Cerebellar nuclear complex (tissue), 1 donor: ENCODE data around the gene GALNT9.

Experiments used
- DNase-seq, 2 experiments: peaks; one replicate each; lab custom pipeline; 2025; lab: John Stamatoyannopoulos, UW

Gene GALNT9

DNA sequence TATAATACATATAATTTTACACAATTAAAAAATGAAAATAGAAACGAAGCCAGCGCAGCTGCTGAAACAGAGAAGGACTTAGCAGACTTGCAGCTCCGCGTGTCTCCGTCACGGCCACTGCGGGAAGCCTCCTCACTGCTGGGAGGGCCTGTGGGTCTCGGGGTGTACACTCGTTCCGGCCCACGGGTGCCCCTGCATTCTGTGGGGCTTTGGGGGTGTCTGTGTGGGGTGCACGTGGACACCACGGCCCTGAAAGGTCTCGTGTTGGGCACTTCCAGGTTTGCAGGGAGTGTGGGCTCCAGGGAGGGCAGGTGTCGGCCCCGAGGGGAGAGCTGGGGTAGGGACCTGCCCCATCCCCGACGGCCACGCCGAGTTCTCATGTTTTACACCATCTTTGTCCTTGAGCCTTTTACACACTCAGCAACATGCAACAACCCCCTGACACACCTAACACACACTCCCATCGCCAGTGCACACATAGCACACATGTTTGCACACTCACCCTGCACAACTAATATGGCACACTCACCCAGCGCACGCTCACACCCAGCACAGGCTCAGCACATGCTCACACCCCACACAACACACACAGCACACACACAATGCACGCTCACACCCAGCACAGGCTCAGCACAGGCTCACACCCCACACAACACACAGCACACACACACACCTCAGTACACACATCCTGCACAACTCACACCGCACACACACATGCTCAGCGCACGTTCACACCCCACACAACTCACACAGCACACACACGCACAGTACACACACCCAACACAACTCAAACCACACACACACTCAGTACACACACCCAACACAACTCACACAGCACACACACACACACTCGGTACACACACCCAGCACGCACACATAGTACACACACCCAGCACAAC, 148.5 kb downstream of the GALNT9 start:
- DNase-seq = no peak

GRCh38 chr12:132179431-132180362, 149.7 kb downstream of the GALNT9 start:
- no peak for DNase-seq

DNA sequence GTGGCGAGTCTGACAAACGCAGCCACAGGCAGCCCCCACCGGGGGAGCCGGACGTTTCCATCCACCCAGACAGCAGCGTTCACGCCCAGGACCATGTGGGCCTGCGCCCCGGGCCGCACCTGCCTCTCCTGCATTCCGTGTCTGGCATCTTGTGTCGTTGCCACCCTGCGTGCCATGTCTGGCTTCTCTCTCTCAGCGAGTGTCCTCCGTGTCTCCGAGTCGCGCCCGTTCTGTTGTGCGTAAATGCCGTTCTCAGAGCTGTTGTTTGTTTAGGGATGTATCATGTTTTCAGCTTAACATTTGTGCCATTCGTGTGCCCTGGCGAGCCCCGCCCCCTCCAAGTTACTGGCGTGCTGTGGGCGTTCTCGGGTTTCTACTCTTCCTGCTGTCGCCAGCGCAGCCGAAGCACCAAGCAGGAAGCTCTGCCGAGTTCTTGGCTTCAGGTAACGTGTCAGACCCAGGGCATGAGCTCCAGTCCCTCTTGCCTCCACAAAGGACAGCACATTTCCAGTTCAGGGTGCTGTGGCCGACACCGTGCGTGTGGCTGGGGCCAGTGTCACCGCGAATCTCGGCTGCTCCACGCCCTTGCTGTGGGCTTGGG, 150.5 kb downstream of the GALNT9 start:
- no peak for DNase-seq

GRCh38 chr12:132178316-132178715, 151.1 kb downstream of the GALNT9 start:
- no peak for DNase-seq

GRCh38 chr12:132176920-132177551, 152.4 kb downstream of the GALNT9 start:
- DNase-seq = no peak

DNA sequence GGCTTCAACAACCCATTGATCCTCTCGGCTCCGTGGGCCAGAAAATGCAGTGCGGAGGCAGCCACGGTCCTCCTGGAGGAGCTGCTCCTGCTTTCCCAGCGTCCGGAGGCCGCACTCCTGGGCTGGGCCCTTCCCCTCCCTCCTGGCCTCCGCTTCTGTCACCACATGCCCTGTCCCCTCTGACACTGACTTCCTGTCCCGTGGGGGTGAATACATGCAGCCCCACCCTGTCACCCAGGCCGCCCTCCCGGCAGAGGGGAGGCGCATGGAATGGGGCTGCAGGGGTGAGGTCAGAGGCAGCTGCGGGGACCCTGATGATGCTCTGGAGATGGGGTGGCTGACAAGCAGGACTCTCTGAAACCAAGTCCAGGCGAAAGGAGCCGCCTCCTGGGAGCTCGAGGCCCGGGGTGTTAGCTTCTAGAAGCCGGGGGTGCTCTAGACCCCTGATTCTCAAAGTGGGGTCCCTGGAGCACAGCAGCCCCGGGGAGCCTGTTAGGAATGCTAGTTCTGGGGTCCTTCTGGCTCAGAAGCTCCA, 152.9 kb downstream of the GALNT9 start:
- DNase-seq = no peak

- no peak for DNase-seq
Observed at GRCh38 chr12:132175496-132176384, 153.6 kb downstream of the GALNT9 start.

GRCh38 chr12:132174839-132175490, 154.4 kb downstream of the GALNT9 start:
- no peak for DNase-seq

DNA sequence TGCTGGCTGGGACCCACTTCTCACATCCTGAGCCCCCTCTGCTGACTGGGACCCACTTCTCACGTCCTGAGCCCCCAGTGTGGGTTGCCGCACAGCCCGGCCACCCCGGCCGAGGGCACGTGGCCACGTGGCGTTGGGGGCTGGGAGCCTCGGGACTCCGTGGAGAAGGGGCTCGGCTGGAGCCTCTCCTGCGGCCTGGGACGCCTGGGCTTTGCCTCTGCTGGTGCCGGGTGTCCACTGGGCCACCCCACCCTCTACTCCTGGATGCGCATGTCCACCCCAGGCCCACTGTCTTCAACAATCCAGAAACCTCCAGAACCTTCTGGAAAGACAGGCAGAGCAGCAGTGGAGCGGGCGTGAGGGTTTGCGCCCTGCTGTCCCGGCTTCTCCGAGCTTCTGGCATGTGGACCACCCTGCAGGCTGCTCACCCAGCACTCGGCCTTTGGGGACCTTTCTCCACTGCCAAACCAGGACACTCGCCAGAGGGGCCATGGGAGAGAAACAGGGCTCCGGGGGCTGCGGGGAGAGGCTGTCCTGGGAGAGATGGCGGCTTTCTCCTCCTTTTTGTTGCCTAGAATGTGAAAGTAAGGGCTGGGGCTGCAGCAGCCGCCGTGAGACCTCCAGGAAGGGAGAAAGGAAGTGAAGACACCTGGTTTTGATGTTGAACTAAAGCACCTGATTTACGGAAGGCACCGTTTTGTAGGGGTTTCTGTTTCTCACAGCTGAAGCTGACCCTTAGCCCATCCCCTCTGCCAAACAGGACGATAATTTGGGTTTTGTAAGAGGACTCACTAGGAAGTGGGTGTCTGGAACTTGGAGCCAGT, 155.2 kb downstream of the GALNT9 start:
- DNase-seq = no peak

- DNase-seq = no peak
Observed at GRCh38 chr12:132173135-132174014, 156.0 kb downstream of the GALNT9 start.

DNA sequence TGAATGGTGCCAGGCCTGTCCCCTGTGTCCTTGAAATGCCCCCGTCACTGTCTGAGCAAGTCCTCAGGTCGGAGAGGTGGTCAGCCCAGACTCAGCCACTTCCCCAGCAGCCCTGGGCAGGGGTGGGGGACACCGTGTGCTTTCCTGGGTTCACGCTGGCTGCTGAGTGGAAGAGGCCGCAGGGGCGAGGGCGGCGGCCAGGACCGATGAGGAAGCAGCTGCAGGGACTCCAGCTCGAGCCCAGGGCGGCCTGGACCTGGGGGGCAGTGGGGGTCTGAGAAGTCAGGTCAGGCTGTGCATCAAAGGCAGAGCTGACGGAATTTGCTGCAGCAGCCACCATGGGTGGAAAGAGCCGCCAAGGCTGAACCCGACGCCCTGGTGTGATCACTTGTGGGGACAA, 156.8 kb downstream of the GALNT9 start:
- DNase-seq = no peak

DNA sequence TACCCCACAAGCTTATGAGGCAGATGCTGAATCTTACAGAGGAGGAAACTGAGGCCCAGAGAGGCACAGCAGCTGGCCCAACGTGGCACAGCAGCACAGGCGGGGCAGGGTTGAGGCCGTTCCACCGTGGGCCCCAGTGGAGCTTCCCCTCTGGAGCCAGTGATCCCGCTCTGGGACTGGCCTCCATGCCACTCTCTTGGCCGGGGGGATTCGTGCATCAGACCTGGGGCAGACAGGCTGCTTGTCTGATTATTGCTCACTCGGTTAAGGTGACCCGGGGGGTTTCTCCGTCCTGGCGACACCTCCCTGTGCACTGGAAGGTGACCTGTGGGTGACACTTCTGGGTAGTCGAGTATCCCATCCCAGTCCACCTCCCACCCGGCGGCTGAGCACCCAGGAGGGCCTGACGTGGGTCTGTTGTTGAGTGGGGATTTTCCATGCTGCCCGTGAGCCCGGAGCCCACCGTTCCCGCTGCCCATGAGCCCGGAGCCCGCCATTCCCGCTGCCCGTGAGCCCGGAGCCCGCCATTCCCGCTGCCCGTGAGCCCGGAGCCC, 157.3 kb downstream of the GALNT9 start:
- no peak for DNase-seq

- no peak for DNase-seq
Observed at GRCh38 chr12:132171293-132171967, 158.0 kb downstream of the GALNT9 start.

GRCh38 chr12:132170637-132171292, 158.6 kb downstream of the GALNT9 start:
- no peak for DNase-seq

- no peak for DNase-seq
Observed at GRCh38 chr12:132170094-132170636, 159.2 kb downstream of the GALNT9 start.

DNA sequence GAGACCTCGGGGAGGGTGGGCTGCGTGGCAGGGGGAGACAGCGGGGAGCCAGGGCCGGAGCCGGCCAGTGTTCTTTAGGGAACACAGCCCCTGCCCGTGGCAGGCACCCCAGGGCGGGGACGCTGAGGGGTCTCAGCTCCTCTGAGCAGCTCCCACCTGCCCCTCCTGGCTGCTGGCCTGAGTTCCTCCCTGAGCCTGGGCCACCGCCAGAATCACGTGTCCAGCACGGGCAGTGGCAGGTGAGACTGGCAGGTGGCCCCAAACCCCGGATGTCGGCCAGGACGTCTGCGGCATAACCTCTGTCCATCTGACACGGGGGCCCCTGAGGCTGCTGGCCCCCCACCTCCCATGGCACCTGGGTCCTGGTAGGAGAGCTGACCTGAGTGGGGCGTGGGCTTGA, 160.0 kb downstream of the GALNT9 start:
- DNase-seq = no peak
